NCI-H2196 (cell line): ENCODE measurements around the gene EBP.
A peak's percentile ranks its signal among the peaks of the same experiment; 100 is the strongest.

Source experiments
- DNase-seq: peaks from one replicate; lab custom pipeline; 2025; ENCODE audit not compliant: unreplicated experiment; lab: John Stamatoyannopoulos, UW

EBP gene

GRCh38 chrX:48521353-48522243 is at the start of gene EBP:
Gene EBP (plus strand): TSS chrX:48521808. CDS start chrX:48523772, 1,964 bp downstream.
- DNase-seq: peak; percentile 91

GRCh38 chrX:48472225-48472624 is 49.4 kb upstream of the EBP start:
- no peak for DNase-seq

DNA sequence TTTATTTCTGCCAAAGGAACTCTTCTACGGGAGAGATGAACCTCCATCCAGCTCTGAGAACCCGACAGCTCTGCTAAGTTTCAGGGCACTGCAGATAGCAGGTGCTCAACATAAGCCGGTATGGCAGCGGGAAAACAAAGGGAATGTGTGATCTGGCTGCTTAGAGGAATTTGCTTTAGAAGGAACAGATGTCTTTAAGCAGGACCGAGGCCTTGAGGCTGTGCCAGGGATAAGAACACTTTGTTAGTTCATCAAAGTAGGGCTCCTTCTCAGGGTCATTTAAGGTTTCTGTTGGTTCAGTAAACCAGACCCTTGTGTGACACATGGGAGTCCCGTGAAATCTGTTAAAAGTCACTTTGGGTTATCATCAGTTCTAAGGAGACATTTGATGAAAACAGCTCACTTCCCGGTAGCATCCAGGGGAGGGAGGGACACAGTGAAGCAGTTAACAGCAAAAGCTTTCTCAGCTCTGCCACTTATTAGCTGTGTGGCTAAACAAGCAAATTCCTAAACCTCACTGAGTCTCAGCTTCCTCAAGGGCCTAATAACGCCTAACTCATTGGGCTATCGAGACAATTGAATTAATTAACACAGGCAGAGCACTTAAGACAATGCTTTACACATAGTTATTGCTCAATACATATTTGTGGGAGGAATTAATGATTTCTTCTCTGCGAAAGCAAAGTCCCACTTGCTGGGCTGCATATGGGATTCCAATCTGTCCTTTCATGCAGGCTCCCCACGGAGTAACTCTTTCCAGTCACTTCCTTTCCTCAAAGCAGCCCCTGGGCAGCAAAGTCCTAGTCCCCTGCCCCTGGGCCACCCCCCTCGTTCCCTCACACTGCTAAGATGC is 48.5 kb upstream of the EBP start:
- no peak for DNase-seq

GRCh38 chrX:48473704-48473990 is 48.0 kb upstream of the EBP start:
- DNase-seq: no peak

DNA sequence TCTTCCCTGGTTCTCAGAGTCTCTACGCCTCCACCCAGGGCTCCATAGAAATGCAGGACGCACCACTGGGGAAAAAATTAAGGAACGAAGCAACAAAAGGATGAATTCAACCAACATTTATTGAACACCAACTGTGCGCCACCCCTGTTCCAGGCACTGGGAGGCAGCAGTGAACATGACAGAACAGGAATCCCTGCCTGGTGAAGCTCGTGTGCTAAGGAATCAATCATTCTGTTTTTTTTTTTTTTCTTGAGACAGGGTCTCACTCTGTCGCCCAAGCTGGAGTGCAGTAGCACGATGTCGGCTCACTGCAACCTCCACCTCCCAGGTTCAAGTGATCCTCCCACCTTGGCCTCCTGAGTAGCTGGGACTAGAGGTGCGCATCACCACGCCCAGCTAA is 47.5 kb upstream of the EBP start:
- no peak for DNase-seq

GRCh38 chrX:48474581-48474980 is 47.0 kb upstream of the EBP start:
- no peak for DNase-seq

DNA sequence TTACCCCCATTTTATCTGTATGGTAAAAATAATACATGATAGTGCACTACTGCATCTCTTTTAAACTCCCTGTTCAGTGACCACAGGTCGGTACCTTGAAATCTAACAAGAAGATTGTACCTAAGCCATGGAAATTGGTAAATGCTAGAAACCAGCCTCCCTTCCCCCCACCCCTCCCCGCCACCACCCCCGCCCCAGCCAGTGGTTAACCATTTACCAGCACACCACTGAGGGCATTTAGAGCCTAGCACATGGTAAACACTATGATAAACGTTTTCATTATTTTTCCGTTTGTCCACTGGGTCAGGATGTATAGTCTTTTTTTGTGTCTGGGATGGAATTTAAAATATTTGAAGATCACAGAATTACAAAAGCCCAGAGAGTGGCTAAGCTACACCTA is 46.3 kb upstream of the EBP start:
- no peak for DNase-seq

- DNase-seq: peak; percentile 68
Observed at GRCh38 chrX:48475774-48476577, 45.6 kb upstream of the EBP start, which contains the start of gene FTSJ1. Gene FTSJ1 (plus strand): TSS chrX:48476199. CDS start chrX:48478048, 1,849 bp downstream.

DNA sequence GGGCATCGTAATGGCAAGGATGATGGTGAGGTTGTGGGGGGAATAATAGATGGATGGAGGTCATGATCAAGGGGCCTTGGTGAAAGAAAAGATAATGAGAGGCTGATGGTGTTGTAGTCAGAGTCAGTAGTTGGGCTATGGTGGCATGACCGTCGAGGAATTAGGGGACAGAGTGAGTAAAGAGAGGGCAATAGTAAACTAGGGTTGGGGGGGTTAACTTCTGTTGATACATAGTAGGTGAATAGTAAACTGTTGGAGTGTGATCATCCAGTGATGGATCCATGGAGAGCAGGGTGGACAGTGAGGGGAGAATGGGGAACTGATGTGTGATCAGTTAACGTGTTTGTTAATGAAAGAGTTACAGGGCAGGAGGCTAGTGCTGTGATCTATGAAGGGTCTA is 44.7 kb upstream of the EBP start:
- DNase-seq: no peak

DNA sequence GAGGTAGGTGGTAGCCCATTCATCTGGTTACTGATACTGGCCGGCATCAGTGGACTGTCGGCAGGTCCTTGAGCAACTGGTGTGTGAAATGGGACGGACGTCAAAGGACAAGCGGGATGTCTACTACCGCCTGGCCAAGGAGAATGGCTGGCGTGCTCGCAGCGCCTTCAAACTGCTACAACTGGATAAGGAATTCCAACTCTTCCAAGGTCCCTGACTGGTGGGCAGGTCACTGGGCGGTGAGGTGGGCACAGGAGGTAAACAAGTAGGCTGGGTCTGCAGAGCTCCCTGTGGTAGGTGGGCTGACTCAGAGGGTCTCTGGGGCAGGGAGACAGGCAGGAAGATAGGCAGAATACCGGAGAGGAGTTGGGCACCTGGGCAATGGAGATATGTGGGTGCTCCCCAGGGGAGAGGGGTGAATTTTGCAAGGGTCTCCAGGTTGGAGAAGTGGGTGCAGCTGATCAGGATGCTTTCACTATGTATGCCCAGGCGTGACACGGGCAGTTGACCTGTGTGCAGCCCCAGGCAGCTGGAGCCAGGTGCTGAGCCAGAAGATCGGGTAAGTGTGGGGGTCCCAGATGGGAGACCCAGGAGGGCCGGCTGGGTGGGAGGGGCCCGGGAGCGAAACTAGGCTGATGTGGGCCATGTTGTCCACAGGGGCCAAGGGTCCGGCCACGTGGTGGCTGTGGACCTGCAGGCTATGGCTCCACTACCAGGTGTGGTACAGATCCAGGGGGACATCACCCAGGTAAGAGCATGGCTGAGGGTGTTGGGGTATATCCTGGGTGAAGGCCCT is 43.5 kb upstream of the EBP start:
- DNase-seq: no peak

GRCh38 chrX:48478806-48479205 is 42.8 kb upstream of the EBP start:
- no peak for DNase-seq

DNA sequence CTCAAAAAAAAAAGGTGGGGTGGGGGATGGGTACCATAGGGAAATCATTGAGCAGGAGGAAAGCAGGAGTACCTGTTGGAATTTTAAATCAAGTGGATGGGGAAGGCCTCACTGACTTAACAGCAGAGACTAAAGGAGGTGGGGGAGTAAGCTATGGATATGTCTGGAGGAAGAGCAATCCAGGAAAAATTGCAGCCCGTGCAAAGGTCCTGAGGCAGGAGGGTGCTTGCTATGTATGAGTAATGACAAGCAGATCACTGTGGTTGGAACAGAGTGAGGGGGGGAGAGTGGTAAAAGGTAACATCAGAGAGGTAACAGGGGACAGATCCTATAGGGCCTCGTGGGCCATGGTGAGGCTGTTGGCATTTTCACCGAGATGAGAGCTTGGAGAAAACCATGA is 41.5 kb upstream of the EBP start:
- no peak for DNase-seq

DNA sequence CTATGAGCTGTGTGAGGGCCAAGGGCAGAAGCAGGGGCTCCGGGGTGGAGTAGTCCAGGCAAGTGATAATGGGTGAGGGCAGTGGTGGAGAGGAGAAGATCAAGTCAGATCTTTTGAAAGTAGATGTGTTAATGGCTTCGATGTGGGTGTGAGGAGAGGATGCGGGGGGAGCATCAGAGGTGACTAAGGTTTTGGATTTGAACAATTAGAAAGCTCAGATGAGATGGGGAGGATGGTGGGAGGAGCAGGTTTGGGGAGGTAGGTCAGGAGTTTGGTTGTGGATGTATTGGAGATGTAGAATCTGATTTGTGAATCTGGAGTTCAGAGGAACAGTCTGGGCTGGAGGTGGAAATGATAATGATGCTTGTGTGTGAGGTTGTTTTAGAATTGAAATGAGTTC is 41.0 kb upstream of the EBP start:
- DNase-seq: no peak

DNA sequence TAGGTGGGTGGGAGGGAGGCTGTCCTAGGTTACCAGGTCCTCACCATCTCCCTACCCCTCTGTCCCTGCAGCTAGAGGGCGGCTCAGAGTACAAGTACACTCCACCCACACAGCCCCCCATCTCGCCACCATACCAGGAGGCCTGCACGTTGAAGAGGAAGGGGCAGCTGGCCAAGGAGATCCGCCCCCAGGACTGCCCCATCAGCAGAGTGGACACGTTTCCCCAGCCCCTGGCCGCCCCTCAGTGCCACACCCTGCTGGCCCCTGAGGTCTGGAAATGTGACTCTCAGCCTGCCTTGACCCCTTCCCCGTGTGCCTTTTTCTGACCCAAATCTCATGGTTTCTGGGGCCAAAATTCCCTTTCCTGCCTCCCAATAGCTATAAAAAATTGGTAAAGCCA is 39.1 kb upstream of the EBP start:
- DNase-seq: no peak

GRCh38 chrX:48487362-48487798 is 34.2 kb upstream of the EBP start:
- DNase-seq: no peak

DNA sequence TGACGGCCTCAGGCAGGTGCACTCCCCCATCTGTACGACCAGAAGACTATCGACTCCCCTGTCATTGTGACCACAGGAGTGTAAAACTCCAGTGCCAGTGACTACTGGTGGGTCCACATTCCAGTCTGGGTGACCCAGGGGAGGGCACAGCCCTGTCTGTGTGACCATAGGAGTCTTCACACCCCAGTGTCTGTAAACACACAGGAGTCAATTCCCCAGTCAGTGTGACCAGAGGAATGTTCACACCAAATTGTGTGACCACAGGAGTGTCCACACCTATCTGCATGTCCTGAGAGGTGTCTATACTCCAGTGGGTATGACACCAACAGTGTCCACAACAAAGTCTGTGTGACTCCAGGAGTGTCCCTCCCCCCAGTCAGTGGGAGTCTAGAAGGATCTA is 33.6 kb upstream of the EBP start:
- DNase-seq: no peak

- DNase-seq: no peak
Observed at GRCh38 chrX:48489296-48489695, 32.3 kb upstream of the EBP start.

GRCh38 chrX:48489892-48490291 is 31.7 kb upstream of the EBP start:
- DNase-seq: no peak

DNA sequence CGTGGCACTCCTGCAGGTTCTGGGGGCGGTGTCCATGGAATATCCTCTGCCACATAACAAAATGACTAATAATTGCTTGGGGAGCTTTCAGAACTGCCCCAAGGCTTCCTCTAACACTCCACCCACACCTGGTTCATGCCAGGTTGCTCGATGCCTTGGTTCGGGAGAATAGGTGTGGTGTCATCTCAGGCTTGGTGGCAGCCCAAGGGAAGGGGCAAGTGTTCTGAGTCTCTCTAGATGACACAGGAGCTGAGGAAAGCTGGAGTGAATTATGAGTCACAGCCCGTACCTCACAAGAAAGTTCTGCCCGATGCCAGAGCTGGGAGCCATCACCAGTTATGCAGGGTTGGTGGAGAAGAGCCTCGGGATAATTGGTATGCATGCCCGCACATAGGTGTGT is 30.9 kb upstream of the EBP start:
- DNase-seq: no peak

DNA sequence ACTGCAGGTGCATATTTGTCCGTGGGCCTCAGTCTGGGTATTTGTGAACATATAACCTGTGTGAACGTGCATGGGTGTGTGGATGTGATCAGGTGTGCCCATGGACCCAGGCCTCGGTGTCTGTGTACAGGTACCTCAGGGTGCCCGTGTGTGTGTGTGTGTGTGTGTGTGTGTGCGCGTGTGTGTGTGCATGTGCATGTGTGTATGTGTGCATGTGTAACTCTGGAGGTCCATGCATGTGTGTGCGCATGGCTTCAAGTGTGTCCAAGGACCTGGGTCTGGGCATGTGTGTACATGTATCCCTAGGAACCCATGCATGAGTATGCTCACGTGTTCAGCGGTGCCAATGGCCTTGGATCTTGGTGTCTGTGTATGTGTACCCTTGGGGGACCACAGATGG is 29.8 kb upstream of the EBP start:
- no peak for DNase-seq
